ENCODE measurements around the gene SH2D7.
"Not testable (repeated sequence)": the region's sequence is repeated elsewhere in the genome, so short reads cannot be mapped to it uniquely, and the experiment has no call there.

Gene SH2D7

DNA sequence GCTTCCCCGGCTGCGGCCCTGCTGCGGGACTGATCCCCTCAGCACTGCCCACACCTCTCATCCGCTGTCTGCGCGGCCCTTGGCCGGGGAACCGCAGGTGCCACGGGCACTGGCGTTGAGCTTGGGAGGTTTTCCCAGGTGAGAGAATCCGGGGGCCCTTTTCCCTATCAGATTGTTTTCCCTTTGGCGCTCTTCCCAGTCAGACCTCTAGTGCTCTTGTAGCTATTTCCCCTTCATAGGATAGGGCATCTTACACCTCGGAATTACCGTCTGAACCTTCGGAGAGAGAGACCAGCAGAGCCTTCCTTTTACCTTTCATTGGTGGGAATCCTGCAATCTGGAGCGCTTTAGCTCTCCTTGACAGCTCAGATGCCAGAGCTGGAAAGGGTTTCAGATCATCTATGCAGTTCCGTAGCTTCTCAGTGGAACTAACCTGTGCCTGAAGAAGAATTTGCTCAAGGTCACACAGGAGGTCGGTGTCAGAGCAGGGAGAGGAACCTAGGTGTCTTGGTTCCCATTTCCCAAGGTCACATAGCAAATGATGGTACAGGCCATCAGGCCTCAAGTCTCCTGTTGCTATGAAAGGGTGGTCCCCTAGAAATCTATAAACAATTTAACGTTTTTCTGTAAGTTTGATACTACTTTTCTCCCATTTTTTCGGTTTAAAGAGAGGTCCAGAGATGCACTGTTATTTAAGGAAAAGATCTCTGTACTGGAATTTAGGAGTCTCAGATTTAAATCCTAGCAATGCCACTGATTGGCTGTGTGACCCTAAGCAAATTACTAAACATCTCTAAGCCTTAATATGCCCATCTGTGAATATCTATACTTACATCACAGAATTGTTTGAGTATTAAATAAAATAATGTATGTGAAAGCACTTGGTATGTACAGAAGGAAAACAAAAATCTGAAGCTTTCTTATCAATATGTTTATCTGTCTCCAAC lies 57.7 kb downstream of the SH2D7 start:
- no peak for DNase-seq (ENCODE audit: low read depth)
- in situ Hi-C loops (cut with HindIII; ENCODE audit: low sequenced_read_pairs), result no loop called here
- TF ChIP-seq, protein P1, sequence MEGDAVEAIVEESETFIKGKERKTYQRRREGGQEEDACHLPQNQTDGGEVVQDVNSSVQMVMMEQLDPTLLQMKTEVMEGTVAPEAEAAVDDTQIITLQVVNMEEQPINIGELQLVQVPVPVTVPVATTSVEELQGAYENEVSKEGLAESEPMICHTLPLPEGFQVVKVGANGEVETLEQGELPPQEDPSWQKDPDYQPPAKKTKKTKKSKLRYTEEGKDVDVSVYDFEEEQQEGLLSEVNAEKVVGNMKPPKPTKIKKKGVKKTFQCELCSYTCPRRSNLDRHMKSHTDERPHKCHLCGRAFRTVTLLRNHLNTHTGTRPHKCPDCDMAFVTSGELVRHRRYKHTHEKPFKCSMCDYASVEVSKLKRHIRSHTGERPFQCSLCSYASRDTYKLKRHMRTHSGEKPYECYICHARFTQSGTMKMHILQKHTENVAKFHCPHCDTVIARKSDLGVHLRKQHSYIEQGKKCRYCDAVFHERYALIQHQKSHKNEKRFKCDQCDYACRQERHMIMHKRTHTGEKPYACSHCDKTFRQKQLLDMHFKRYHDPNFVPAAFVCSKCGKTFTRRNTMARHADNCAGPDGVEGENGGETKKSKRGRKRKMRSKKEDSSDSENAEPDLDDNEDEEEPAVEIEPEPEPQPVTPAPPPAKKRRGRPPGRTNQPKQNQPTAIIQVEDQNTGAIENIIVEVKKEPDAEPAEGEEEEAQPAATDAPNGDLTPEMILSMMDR (IDR thresholded peaks at IDR 0.05; ENCODE audit: low read depth, low read length, missing control alignments), result no peak
- peak overlapping the region; percentile 63 for H3K4me3 ChIP-seq (ENCODE audit: low read depth, low read length)

DNA sequence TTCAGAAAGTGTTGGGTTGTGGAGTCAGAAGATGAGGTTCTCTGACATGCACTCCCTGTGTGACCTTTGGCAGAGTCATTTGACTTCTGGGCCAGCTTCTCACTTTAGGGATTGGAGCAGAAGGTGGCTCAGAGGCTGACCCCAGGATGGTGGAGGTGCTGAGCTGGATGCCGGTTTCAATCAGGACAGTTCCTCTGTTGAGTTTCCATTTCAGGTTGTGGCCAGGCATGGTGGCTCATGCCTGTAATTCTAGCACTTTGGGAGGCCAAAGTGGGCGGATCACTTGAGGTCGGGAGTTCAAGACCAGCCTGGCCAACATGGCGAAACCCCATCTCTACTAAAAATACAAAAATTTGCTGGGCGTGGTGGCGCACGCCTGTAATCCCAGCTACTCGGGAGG lies 58.7 kb downstream of the SH2D7 start:
- H3K4me3 ChIP-seq (ENCODE audit: low read depth, low read length); in situ Hi-C loops (cut with HindIII; ENCODE audit: low sequenced_read_pairs): not testable (repeated sequence)

More for the DNA sequence above, 58.7 kb downstream of the SH2D7 start:
- DNase-seq (ENCODE audit: low read depth), result not testable (repeated sequence)

Data from astrocyte of the cerebellum (primary cell).